GM15510 (cell line): ENCODE data around the gene CHRM3.

ENCODE experiments used
- POLR2A ChIP-seq: IDR thresholded peaks from 3 replicates; pipeline ENCODE4 v1.6.1; 2011; ENCODE audit warnings: borderline replicate concordance; ENCODE audit not compliant: insufficient read length; ENCODE audit errors: extremely low read depth

The CHRM3 gene

GRCh38 chr1:239386453-239387303, at the start of gene CHRM3:
Gene CHRM3, plus strand, starts transcription at chr1:239386568. Its CDS starts 520,884 bp downstream, at chr1:239907452.
- no peak for TF ChIP-seq POLR2A

GRCh38 chr1:239337799-239338430, 48.5 kb upstream of the CHRM3 start:
- no peak for TF ChIP-seq POLR2A

- no peak for TF ChIP-seq POLR2A
Observed at GRCh38 chr1:239347776-239348175, 38.6 kb upstream of the CHRM3 start.

- TF ChIP-seq POLR2A: no peak
Observed at GRCh38 chr1:239348635-239349353, 37.6 kb upstream of the CHRM3 start.

GRCh38 chr1:239349699-239350098, 36.7 kb upstream of the CHRM3 start:
- no peak for TF ChIP-seq POLR2A

- no peak for TF ChIP-seq POLR2A
Observed at GRCh38 chr1:239353536-239353935, 32.8 kb upstream of the CHRM3 start.

GRCh38 chr1:239354231-239354630, 32.1 kb upstream of the CHRM3 start:
- TF ChIP-seq POLR2A: no peak

- TF ChIP-seq POLR2A: no peak
Observed at GRCh38 chr1:239357867-239358266, 28.5 kb upstream of the CHRM3 start.

- TF ChIP-seq POLR2A: no peak
Observed at GRCh38 chr1:239361403-239361802, 25.0 kb upstream of the CHRM3 start.

- no peak for TF ChIP-seq POLR2A
Observed at GRCh38 chr1:239363930-239364329, 22.4 kb upstream of the CHRM3 start.

GRCh38 chr1:239367196-239367810, 19.1 kb upstream of the CHRM3 start:
- no peak for TF ChIP-seq POLR2A

GRCh38 chr1:239368436-239369109, 17.8 kb upstream of the CHRM3 start:
- TF ChIP-seq POLR2A: no peak

GRCh38 chr1:239382666-239383065, 3.7 kb upstream of the CHRM3 start:
- TF ChIP-seq POLR2A: no peak

- TF ChIP-seq POLR2A: no peak
Observed at GRCh38 chr1:239383714-239384113, 2.7 kb upstream of the CHRM3 start.
